Subcutaneous adipose tissue (tissue), 4 donors: Measurements from ENCODE around the gene PILRA. TPM values are rescaled to one million over a fixed set of nuclear protein-coding genes. Genes with fewer than 3 reads are reported as not detected.

ENCODE experiments used
- total RNA-seq, 4 donors: library from RNA; depleted of rRNA; stranded (reverse); fragments of >200 nt; gene quantifications; one replicate each; pipeline ENCODE4 v1.1.0, GENCODE V29; 2016
- TF ChIP-seq, protein P1 (sequence below): fragments of 450-650 bp; IDR thresholded peaks from one replicate; pipeline ENCODE4 v1.5.1; 2016; ENCODE audit warnings: low read depth, mild to moderate bottlenecking, control low read depth, antibody characterized with exemption, moderate library complexity

PILRA gene
- total RNA-seq, 4 donors from 2014 or later: 8.0 to 44.2 (median 9.9) TPM

DNA sequence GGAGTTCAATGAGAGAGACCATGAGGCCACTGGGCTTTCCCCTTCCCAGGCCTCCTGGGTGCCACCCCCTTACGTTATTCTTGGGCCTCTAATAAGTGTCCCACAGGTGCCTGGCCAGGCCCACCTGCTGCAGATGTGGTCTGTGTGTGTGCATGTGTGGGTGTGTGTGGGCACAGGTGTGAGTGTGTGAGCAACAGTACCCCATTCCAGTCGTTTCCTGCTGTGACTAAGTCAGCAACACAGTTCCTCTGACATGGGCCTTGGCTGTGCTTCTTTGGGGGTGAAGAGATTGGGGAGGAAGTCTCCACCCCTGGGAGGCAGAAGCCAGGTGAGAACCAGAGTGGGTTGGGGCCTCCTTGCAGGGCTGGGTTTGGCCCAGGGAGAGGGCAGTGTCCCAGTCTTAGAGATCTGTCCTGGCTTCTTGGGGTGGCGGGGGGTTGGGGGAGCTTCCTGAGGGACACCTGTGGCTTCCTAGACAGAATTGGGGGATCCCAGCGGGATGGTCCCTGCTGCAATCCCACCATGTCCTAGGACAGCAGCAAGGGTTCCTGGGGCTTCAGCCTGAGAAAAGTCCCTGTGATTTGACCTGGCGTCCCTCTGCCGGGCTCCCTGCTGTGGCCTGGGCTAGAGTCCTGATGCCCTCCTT, 19.5 kb upstream of the PILRA start:
- TF ChIP-seq, protein P1, sequence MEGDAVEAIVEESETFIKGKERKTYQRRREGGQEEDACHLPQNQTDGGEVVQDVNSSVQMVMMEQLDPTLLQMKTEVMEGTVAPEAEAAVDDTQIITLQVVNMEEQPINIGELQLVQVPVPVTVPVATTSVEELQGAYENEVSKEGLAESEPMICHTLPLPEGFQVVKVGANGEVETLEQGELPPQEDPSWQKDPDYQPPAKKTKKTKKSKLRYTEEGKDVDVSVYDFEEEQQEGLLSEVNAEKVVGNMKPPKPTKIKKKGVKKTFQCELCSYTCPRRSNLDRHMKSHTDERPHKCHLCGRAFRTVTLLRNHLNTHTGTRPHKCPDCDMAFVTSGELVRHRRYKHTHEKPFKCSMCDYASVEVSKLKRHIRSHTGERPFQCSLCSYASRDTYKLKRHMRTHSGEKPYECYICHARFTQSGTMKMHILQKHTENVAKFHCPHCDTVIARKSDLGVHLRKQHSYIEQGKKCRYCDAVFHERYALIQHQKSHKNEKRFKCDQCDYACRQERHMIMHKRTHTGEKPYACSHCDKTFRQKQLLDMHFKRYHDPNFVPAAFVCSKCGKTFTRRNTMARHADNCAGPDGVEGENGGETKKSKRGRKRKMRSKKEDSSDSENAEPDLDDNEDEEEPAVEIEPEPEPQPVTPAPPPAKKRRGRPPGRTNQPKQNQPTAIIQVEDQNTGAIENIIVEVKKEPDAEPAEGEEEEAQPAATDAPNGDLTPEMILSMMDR: no peak

DNA sequence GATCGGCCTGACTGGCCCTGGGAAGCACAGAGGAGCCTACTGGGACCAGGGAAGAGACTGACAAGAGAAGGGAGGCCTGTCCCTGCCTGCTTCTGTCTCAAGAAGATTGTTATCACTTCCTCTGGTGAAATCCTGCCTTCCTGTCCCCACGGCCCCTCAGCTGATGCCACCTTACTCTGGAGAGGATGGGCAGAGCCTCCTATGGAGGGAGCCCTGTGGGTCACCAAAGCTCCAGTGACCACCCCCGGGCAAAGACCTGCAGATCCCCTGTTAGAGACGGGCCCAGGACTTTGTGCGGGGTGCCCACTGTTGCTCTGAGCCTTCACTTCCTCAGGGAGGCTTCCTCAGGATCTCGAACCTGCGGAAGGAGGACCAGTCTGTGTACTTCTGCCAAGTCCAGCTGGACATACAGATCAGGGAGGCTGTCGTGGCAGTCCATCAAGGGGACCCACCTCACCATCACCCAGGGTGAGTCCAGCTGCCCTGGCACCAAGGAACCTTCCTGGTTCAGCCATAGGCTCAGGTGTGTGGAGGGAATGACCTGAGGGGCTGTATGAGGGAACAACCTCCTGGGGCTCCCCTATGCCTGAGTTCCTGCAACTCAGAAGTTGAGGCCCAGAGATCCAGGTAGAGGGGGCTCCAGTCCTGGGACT, 16.7 kb upstream of the PILRA start:
- TF ChIP-seq, protein P1: no peak

GRCh38 chr7:100357131-100357561, 16.1 kb upstream of the PILRA start:
- TF ChIP-seq, protein P1: no peak

DNA sequence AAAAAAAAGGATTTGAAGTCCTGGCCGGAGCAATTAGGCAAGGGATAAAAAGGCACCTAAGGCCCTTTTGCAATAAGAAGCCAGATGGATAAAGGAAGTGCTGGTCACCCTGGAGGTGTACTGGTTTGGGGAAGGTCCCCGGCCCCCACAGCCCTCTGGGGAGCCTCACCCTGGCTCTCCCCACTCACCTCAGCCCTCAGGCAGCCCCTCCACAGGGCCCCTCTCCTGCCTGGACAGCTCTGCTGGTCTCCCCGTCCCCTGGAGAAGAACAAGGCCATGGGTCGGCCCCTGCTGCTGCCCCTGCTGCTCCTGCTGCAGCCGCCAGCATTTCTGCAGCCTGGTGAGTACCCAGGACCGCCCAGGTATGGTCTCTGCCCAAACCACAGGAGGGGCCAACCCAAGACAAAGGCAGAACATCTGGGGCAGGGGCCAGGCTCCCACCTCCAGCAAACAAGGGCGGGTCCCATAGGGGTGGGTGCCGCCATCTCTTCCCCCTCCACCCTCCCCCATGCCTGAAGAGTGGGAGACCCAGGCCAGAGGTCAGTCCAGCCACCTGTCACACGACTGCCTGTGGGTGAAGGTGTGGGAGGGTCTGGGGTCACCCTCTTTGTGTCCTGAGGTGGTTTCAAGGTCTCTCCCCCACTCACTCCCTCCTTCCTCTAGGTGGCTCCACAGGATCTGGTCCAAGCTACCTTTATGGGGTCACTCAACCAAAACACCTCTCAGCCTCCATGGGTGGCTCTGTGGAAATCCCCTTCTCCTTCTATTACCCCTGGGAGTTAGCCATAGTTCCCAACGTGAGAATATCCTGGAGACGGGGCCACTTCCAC, 15.0 kb upstream of the PILRA start, which contains the start of gene PILRB:
Gene PILRB, plus strand, starts transcription at position 91 of the 830 bp plus-strand sequence. Its CDS starts 186 bp downstream, at position 277.
- TF ChIP-seq, protein P1: no peak

DNA sequence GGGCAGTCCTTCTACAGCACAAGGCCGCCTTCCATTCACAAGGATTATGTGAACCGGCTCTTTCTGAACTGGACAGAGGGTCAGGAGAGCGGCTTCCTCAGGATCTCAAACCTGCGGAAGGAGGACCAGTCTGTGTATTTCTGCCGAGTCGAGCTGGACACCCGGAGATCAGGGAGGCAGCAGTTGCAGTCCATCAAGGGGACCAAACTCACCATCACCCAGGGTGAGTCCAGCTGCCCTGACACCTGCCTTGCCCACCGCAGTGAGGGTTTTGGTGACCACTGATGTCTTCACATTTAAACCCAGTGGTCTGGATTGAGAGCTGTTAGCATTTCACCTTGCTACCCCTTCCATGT, 14.5 kb upstream of the PILRA start:
- TF ChIP-seq, protein P1: no peak

DNA sequence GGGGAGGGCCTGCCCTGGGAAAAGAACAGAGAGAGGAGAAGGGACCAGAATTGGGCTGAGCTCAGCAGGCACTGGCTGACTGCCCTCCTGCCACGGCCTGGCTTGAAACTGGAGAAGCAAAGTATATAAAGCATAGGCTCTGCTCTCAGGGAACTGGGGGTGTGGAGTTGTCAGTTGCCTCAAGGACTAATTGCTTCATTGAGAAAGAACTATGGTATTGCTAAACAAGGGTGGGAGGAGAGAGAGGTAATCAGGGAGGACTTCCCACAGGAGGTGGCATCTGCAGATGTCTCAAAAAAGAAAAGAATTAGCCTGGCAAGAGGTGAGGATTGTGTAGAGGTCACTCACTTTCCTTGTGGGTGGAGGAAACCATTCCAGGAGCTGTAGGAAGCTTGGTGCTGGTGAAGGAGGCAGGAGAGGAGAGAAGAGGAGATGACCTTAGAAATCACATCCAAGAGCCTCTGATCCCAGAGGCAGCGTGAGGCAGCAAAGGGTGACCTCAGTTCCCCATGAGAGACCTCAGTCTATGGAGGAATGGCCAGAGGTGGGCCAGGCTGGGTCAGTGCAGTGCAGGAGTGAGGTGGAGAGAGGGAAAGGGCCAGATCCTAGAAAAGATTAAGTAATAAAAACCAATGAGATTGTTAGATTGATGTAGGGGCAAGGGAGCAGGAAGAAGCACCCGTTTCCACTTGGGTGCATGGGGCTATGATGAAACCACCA, 13.0 kb upstream of the PILRA start:
- TF ChIP-seq, protein P1: no peak
